Mucosa of gallbladder (tissue), 1 donor: ENCODE data around the gene ERP29. TPM values are rescaled to one million over a fixed set of nuclear protein-coding genes. Genes with fewer than 3 reads are reported as not detected.
"Not testable (repeated sequence)": the region's sequence is repeated elsewhere in the genome, so short reads cannot be mapped to it uniquely, and the experiment has no call there.

ENCODE experiments used
- DNase-seq: peaks from one replicate; pipeline ENCODE4 v3.0.0-alpha.2; 2020; ENCODE audit warnings: low spot score
- total RNA-seq: library from RNA; stranded (reverse); gene quantifications from one replicate; pipeline ENCODE4 v1.2.1, GENCODE V29; 2021
- donor health status: DM: no; HTN: no; CAD: no.

ERP29 gene
- 141 TPM for total RNA-seq

- DNase-seq: peak; percentile 100
Observed at GRCh38 chr12:112012775-112013600, at the start of gene ERP29, which contains the start of gene TMEM116. Gene ERP29, plus strand, starts transcription at chr12:112013426. Its CDS starts 40 bp downstream, at chr12:112013466. Gene TMEM116, minus strand, starts transcription at chr12:112013165. Its CDS starts 7,895 bp downstream, at chr12:112005270.

- no peak for DNase-seq
Observed at GRCh38 chr12:111964935-111965334, 48.3 kb upstream of the ERP29 start.

- DNase-seq: no peak
Observed at GRCh38 chr12:111971800-111972199, 41.4 kb upstream of the ERP29 start.

- no peak for DNase-seq
Observed at GRCh38 chr12:111975161-111975931, 37.9 kb upstream of the ERP29 start.

- DNase-seq: no peak
Observed at GRCh38 chr12:111976291-111976690, 36.9 kb upstream of the ERP29 start.

- no peak for DNase-seq
Observed at GRCh38 chr12:111976860-111977259, 36.4 kb upstream of the ERP29 start.

- DNase-seq: no peak
Observed at GRCh38 chr12:111978545-111978944, 34.7 kb upstream of the ERP29 start.

- no peak for DNase-seq
Observed at GRCh38 chr12:111980598-111980997, 32.6 kb upstream of the ERP29 start.

GRCh38 chr12:111981987-111982386 is 31.2 kb upstream of the ERP29 start:
- DNase-seq: no peak

- no peak for DNase-seq
Observed at GRCh38 chr12:111984820-111985219, 28.4 kb upstream of the ERP29 start.

GRCh38 chr12:111991535-111991934 is 21.7 kb upstream of the ERP29 start:
- no peak for DNase-seq

- no peak for DNase-seq
Observed at GRCh38 chr12:111991946-111992345, 21.3 kb upstream of the ERP29 start.

GRCh38 chr12:111992464-111992863 is 20.8 kb upstream of the ERP29 start:
- no peak for DNase-seq

GRCh38 chr12:111993292-111994150 is 19.7 kb upstream of the ERP29 start:
- DNase-seq: no peak

GRCh38 chr12:111994211-111995111 is 18.8 kb upstream of the ERP29 start:
- DNase-seq: not testable (repeated sequence)

GRCh38 chr12:111995782-111996480 is 17.3 kb upstream of the ERP29 start:
- no peak for DNase-seq

GRCh38 chr12:111997300-111997699 is 15.9 kb upstream of the ERP29 start:
- no peak for DNase-seq

GRCh38 chr12:111998015-111998414 is 15.2 kb upstream of the ERP29 start:
- DNase-seq: no peak

- DNase-seq: not testable (repeated sequence)
Observed at GRCh38 chr12:111999129-111999528, 14.1 kb upstream of the ERP29 start.

GRCh38 chr12:112000820-112001219 is 12.4 kb upstream of the ERP29 start:
- no peak for DNase-seq
